ENCODE measurements around the gene FMR1. TPM values are rescaled to one million over a fixed set of nuclear protein-coding genes. Genes with fewer than 3 reads are reported as not detected.

Gene FMR1
- total RNA-seq, 4 donors from 2014 or later: 20.7 to 73.5 (median 29.2) TPM

- H3K27ac ChIP-seq: no peak overlapping the region
- no peaks in the 10 kb centered on the region for H3K36me3 ChIP-seq
- no peaks in the 10 kb centered on the region for H3K4me1 ChIP-seq
- WGBS: 54% methylated on average over 1 of the region's 1 CpG
- no peak for DNase-seq (ENCODE audit: low spot score in 2 of 2)
- H3K27me3 ChIP-seq: no peaks in the 10 kb centered on the region
- no peak overlapping the region for H3K4me3 ChIP-seq
- H3K9me3 ChIP-seq: no peaks in the 10 kb centered on the region
- no peak for TF ChIP-seq CTCF (IDR thresholded peaks at IDR 0.05)
- no peak for TF ChIP-seq POLR2AphosphoS5 (IDR thresholded peaks at IDR 0.05)
- TF ChIP-seq POLR2A (IDR thresholded peaks at IDR 0.05): no peak
- no peak for TF ChIP-seq EP300 (IDR thresholded peaks at IDR 0.05)
Measured at GRCh38 chrX:147898951-147899350, 12.8 kb upstream of the FMR1 start.

GRCh38 chrX:147899379-147900114 lies 12.2 kb upstream of the FMR1 start:
- no peaks in the 10 kb centered on the region for H3K9me3 ChIP-seq
- TF ChIP-seq POLR2A (IDR thresholded peaks at IDR 0.05) (no peak), CTCF (IDR thresholded peaks at IDR 0.05) (no peak), POLR2AphosphoS5 (IDR thresholded peaks at IDR 0.05) (no peak), EP300 (IDR thresholded peaks at IDR 0.05) (no peak)
- no peaks in the 10 kb centered on the region for H3K36me3 ChIP-seq
- no peaks in the 10 kb centered on the region for H3K4me1 ChIP-seq
- DNase-seq (ENCODE audit: low spot score in 2 of 2): no peak
- WGBS: 67% methylated on average over 2 of the region's 2 CpGs
- H3K4me3 ChIP-seq: no peak overlapping the region
- no peak overlapping the region for H3K27ac ChIP-seq
- no peaks in the 10 kb centered on the region for H3K27me3 ChIP-seq

- Histone ChIP-seq H3K4me1 (no peaks in the 10 kb centered on the region), H3K27ac (no peak overlapping the region), H3K9me3 (no peaks in the 10 kb centered on the region), H3K27me3 (no peaks in the 10 kb centered on the region), H3K4me3 (no peak overlapping the region), H3K36me3 (no peaks in the 10 kb centered on the region)
- TF ChIP-seq POLR2AphosphoS5 (IDR thresholded peaks at IDR 0.05) (no peak), POLR2A (IDR thresholded peaks at IDR 0.05) (no peak), EP300 (IDR thresholded peaks at IDR 0.05) (no peak), CTCF (IDR thresholded peaks at IDR 0.05) (no peak)
- no peak for DNase-seq (ENCODE audit: low spot score in 2 of 2)
- WGBS: 40% methylated on average over 1 of the region's 1 CpG
Measured at GRCh38 chrX:147900349-147900748, 11.4 kb upstream of the FMR1 start.

- Histone ChIP-seq H3K9me3 (no peaks in the 10 kb centered on the region), H3K4me3 (no peak overlapping the region), H3K27me3 (no peaks in the 10 kb centered on the region), H3K4me1 (no peaks in the 10 kb centered on the region), H3K36me3 (no peaks in the 10 kb centered on the region), H3K27ac (no peak overlapping the region)
- TF ChIP-seq POLR2A (IDR thresholded peaks at IDR 0.05): no peak
- no peak for TF ChIP-seq CTCF (IDR thresholded peaks at IDR 0.05)
- no peak for TF ChIP-seq POLR2AphosphoS5 (IDR thresholded peaks at IDR 0.05)
- no peak for TF ChIP-seq EP300 (IDR thresholded peaks at IDR 0.05)
- WGBS: 54% methylated on average over 6 of the region's 6 CpGs
- DNase-seq (ENCODE audit: low spot score in 2 of 2): no peak
Measured at GRCh38 chrX:147901461-147902126, 10.1 kb upstream of the FMR1 start.

GRCh38 chrX:147902270-147902669 lies 9.4 kb upstream of the FMR1 start:
- Histone ChIP-seq H3K9me3 (no peaks in the 10 kb centered on the region), H3K27ac (no peak overlapping the region), H3K4me3 (no peak overlapping the region), H3K36me3 (no peaks in the 10 kb centered on the region), H3K27me3 (no peaks in the 10 kb centered on the region), H3K4me1 (no peaks in the 10 kb centered on the region)
- WGBS: 66% methylated on average over 2 of the region's 2 CpGs
- no peak for TF ChIP-seq POLR2A (IDR thresholded peaks at IDR 0.05)
- no peak for TF ChIP-seq EP300 (IDR thresholded peaks at IDR 0.05)
- TF ChIP-seq CTCF (IDR thresholded peaks at IDR 0.05): no peak
- DNase-seq (ENCODE audit: low spot score in 2 of 2): no peak

Data from suprapubic skin (tissue), 4 donors.